OCI-LY7 (cell line): Measurements from ENCODE around the gene LRP10.

Source experiments
- CTCF ChIP-seq: fragments of 200-600 bp; sonication (generic); conservative IDR thresholded peaks from 2 replicates; pipeline ENCODE4 v1.5.1; 2014; ENCODE audit warnings: mild to moderate bottlenecking, antibody characterized with exemption, low read length, moderate library complexity, mixed read lengths
- EZH2phosphoT487 ChIP-seq: fragments of 200-600 bp; sonication (generic); IDR thresholded peaks from 2 replicates; pipeline ENCODE4 v1.6.1; 2018; ENCODE audit warnings: low read depth, borderline replicate concordance, mild to moderate bottlenecking, mixed run types, antibody characterized with exemption, low read length, moderate library complexity, mixed read lengths

GRCh38 chr14:22928237-22929103, 56.9 kb downstream of the LRP10 start:
- TF ChIP-seq CTCF (no peak), EZH2phosphoT487 (no peak)
